Measurements from ENCODE around the gene KNOP1.

DNA sequence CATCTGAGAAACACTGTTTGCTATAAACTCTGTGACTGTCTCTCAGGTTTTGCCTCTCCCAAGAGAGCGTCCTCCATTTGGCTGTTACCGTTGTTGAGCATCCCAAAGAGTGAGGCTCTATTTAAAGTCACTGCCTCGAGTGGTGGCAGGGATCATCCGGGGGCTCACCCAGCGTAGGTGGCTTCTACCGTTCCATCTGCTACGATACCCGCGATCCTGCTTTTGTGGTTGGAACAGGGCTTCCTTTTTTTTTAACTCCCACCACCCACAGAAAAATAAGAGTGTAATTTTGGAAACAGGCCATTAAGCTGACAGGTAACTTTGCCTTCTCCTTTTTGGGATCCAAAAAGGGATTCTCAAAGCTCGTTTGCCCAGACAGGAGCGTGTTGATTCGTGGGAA is 36.4 kb downstream of the KNOP1 start:
- TF ChIP-seq, protein P1, sequence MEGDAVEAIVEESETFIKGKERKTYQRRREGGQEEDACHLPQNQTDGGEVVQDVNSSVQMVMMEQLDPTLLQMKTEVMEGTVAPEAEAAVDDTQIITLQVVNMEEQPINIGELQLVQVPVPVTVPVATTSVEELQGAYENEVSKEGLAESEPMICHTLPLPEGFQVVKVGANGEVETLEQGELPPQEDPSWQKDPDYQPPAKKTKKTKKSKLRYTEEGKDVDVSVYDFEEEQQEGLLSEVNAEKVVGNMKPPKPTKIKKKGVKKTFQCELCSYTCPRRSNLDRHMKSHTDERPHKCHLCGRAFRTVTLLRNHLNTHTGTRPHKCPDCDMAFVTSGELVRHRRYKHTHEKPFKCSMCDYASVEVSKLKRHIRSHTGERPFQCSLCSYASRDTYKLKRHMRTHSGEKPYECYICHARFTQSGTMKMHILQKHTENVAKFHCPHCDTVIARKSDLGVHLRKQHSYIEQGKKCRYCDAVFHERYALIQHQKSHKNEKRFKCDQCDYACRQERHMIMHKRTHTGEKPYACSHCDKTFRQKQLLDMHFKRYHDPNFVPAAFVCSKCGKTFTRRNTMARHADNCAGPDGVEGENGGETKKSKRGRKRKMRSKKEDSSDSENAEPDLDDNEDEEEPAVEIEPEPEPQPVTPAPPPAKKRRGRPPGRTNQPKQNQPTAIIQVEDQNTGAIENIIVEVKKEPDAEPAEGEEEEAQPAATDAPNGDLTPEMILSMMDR (IDR thresholded peaks at IDR 0.05; ENCODE audit: borderline replicate concordance, extremely low read depth, low read length, poor library complexity, severe bottlenecking), result no peak
- TF ChIP-seq EZH2 (IDR thresholded peaks at IDR 0.05; ENCODE audit: borderline replicate concordance, low read depth, low read length, severe bottlenecking), result no peak

Measured in DND-41 (cell line).